Prostate gland (tissue), 2 donors: ENCODE data around the gene GALK1.

Source experiments
- CTCF ChIP-seq, 4 experiments: fragments of 200-600 bp in 2 of 4; fragments of 450-650 bp in 2 of 4; sonication (generic) in 2 of 4; IDR thresholded peaks; 1 replicate in 3 of 4; 2 replicates in 1 of 4; pipeline ENCODE4 v1.5.1; 2016 to 2019; ENCODE audit warnings: antibody characterized with exemption in 4 of 4, mild to moderate bottlenecking in 2 of 4, moderate library complexity in 2 of 4
- POLR2A ChIP-seq: fragments of 450-650 bp; IDR thresholded peaks from one replicate; pipeline ENCODE4 v1.6.1; 2016; ENCODE audit warnings: antibody characterized with exemption, mild to moderate bottlenecking

DNA sequence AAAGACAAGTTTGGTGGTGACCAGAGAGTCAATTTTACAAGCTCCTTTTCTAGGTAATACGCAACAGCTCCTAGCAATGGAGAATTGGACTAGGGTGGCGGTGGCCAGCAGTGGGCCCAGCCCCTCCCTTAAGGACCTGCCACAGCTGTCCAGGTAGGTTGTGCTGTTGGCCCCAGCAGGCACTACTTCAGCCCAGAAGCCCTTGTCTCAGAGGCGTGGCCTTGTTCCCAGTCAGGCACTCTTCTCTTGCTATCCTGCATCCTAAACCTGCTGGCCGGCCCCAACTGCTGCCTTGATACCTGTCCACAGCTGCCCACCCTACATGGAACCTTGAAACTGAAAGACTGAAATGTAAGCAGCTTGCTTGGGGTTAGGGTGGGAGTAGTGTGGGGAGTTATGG, 989 bp upstream of the GALK1 start:
- TF ChIP-seq CTCF (IDR thresholded peaks at IDR 0.05) (no peak), POLR2A (no peak)
